ENCODE data around the gene RNASEH1.

The RNASEH1 gene

GRCh38 chr2:3558205-3559014, at the start of gene RNASEH1:
TSS of gene RNASEH1 (minus strand) at chr2:3558333. CDS start at chr2:3558260, 73 bp downstream.
- DNase-seq, result peak; percentile 96

- DNase-seq, result peak; percentile 52
Observed at GRCh38 chr2:3606370-3607201, 48.5 kb upstream of the RNASEH1 start.

- DNase-seq, result no peak
Observed at GRCh38 chr2:3606028-3606369, 47.9 kb upstream of the RNASEH1 start.

- peak; percentile 77 for DNase-seq
Observed at GRCh38 chr2:3604991-3605961, 47.1 kb upstream of the RNASEH1 start.

GRCh38 chr2:3604207-3604877, 46.2 kb upstream of the RNASEH1 start:
- DNase-seq, result no peak

- DNase-seq, result no peak
Observed at GRCh38 chr2:3603536-3604206, 45.5 kb upstream of the RNASEH1 start.

- DNase-seq, result no peak
Observed at GRCh38 chr2:3602553-3603339, 44.6 kb upstream of the RNASEH1 start.

- DNase-seq, result no peak
Observed at GRCh38 chr2:3601561-3602271, 43.6 kb upstream of the RNASEH1 start.

- DNase-seq, result no peak
Observed at GRCh38 chr2:3600256-3600855, 42.2 kb upstream of the RNASEH1 start.

GRCh38 chr2:3598912-3599854, 41.0 kb upstream of the RNASEH1 start:
- no peak for DNase-seq

GRCh38 chr2:3598197-3598910, 40.2 kb upstream of the RNASEH1 start:
- DNase-seq, result peak; percentile 69

GRCh38 chr2:3597567-3597966, 39.4 kb upstream of the RNASEH1 start:
- no peak for DNase-seq

- DNase-seq, result no peak
Observed at GRCh38 chr2:3596901-3597417, 38.8 kb upstream of the RNASEH1 start.

GRCh38 chr2:3595985-3596384, 37.9 kb upstream of the RNASEH1 start:
- no peak for DNase-seq

- no peak for DNase-seq
Observed at GRCh38 chr2:3595404-3595803, 37.3 kb upstream of the RNASEH1 start.

- DNase-seq, result no peak
Observed at GRCh38 chr2:3594493-3595281, 36.6 kb upstream of the RNASEH1 start, which contains the start of gene COLEC11. TSS of gene COLEC11 (plus strand) at chr2:3595112. CDS start at chr2:3604341, 9,229 bp downstream.

- DNase-seq, result no peak
Observed at GRCh38 chr2:3589086-3589485, 31.0 kb upstream of the RNASEH1 start.

Data from DMS153 (cell line).